HG02642 (cell line): Measurements from ENCODE around the gene NT5M.
"Not testable (repeated sequence)": the region's sequence is repeated elsewhere in the genome, so short reads cannot be mapped to it uniquely, and the experiment has no call there.

ENCODE experiments used
- ATAC-seq: cut with Tn5 transposase; IDR thresholded peaks from one replicate; pipeline ENCODE4 v1.9.1; 2021; ENCODE audit warnings: mild to moderate bottlenecking; ENCODE audit not compliant: unreplicated experiment, poor library complexity

NT5M gene

DNA sequence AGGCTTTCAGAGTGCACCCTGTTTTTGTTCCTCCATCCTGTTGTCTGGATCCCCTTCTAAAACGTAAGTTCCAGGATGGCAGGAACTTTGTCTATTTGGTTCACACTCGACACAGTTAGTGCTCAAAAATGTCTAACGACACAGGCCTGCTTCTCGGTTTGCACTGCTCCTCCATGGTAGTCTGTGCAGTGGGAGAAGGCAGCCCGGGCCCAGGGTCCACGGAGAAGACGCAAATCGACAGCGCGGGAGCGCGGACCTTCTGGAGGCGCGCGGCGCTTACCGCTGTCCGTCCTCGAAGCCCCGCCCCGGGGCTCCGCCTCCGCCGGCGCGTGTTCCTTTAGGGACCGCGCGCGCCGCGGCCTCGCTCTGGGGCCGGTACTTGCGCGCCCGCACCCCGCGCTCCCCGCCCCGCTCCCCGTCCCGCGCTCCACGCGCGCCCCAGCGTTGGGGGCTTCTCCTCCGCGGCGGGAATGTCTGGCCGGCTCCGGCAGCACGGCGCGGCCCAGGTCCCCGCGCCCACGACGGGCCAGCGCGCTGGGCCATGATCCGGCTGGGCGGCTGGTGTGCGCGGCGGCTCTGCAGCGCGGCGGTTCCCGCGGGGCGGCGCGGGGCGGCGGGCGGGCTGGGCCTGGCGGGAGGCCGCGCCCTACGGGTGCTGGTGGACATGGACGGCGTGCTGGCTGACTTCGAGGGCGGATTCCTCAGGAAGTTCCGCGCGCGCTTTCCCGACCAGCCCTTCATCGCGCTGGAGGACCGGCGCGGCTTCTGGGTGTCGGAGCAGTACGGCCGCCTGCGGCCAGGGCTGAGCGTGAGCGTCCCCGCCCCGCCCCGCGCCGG lies at the start of gene NT5M:
Gene NT5M, plus strand, starts transcription at position 364 of the 837 bp plus-strand sequence. Its CDS starts 178 bp downstream, at position 542.
- peak; percentile 65 for ATAC-seq

DNA sequence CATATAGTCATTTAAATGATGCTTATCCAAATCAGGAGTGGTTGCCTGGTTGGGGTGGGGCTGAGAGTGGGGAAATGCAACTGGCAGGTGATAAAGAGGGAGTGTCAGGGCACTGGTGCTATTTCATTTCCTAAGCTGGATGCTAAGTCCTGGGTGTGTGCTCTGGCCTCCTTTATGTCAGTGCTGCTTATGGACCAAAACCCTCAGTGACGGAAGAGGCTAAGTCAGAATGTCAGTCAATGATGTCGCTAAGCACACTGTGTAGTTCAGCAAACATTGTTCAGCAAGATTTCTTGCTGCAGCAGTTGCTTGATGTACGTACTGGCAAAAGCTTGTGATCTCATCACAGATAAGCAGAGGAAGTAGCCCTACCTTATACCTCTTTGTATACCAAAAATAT lies 49.8 kb upstream of the NT5M start:
- no peak for ATAC-seq

DNA sequence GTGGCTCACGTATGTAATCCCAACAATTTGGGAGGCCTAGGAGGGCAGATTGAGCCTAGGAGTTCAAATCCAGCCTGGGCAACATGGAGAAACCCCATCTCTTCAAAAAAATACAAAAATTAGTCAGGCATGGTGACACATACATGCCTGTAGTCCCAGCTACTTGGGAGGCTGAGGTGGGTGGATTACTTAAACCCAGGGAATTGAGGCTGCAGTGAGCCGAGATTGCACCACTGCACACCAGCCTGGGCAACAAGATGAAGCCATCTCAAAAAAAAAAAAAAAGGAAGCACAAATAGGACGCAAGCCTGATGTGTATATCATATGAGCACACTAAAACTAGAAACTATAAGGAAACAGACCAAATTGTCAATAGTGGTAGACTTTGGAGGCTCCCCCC lies 49.1 kb upstream of the NT5M start:
- ATAC-seq: no peak

DNA sequence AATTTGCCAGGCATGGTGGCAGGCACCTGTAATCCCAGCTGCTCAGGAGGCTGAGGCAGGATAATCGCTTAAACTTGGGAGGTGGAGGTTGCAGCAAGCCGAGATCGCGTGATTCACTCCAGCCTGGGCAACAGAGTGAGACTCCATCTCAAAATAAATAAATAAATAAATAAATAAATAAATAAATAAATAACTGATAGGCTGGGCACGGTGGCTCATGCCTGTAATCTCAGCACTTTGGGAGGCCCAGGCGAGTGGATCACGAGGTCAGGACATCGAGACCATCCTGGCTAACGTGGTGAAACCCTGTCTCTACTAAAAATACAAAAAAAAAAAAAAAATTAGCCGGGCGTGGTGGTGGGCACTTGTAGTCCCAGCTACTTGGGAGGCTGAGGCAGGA lies 47.5 kb upstream of the NT5M start:
- ATAC-seq: not testable (repeated sequence)

DNA sequence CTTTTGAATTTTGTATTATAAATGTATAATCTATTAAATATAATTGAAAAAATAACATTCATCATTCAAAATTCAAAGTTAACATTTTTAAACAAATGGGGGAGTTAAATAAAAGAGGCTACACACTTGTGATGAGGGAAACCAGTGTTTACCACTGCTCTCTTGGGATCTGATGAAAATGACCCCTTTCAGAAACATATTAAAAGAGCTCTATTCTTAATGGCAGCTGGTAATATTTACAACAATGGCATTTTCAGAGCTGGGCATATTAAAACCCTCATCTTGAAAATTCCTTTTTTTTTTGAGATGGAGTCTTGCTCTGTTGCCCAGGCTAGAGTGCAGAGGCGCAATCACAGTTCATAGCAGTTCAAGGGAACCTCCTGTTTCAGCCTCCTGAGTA lies 46.9 kb upstream of the NT5M start:
- no peak for ATAC-seq

DNA sequence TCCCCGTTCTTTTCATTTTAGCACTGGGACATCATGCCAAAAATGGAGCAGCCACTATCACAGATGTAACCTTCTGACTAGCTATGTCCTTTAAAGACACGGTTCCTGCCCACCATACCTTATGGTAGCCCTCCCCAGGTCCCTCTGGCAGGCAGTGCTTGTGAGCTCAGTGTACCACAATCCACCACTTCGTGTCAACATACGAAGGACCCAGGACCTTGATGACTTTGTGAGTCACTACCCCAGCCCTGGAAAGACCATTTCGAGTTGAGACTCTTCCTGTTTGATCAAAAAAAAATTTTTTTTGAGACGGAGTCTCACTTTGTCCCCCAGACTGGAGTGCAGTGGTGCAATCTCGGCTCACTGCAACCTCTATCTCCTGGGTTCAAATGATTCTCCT lies 45.2 kb upstream of the NT5M start:
- no peak for ATAC-seq

DNA sequence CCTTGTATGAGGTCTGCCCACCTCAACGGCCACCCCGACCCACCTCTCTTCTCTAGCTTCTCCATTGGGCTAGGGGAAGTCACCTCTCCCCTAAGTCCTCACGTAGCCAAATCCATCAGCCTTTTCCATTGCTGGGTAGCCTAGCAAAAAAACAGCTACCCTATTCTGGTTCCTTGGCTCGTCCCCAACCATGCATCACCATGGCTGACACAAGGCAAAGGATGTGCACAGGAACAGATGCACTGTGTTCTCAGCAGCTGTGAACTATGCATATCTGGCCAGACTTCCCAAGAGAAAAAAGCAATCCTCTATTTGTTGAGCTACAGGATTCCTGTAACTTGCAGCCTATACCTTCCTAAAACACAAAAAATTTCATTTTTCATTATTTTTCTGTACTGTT lies 44.2 kb upstream of the NT5M start:
- no peak for ATAC-seq

DNA sequence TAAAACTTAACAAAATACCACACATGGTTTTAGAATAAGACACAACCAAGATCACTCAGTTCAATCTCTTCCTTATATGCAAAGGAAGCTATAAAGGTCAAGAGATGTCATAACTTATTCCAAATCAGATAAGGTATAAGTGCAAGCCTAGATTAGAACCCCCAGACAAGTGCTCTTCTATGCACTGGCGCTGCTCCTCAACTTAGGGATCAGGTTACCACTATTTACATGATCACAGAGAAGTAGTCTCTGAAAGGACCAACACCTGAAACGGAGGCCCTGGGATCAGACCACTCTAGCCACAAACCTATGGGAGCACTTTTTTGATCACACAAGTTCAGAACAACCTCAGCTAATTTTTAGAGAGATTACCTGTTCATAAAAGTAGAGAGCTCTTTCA lies 38.7 kb upstream of the NT5M start:
- ATAC-seq: no peak

DNA sequence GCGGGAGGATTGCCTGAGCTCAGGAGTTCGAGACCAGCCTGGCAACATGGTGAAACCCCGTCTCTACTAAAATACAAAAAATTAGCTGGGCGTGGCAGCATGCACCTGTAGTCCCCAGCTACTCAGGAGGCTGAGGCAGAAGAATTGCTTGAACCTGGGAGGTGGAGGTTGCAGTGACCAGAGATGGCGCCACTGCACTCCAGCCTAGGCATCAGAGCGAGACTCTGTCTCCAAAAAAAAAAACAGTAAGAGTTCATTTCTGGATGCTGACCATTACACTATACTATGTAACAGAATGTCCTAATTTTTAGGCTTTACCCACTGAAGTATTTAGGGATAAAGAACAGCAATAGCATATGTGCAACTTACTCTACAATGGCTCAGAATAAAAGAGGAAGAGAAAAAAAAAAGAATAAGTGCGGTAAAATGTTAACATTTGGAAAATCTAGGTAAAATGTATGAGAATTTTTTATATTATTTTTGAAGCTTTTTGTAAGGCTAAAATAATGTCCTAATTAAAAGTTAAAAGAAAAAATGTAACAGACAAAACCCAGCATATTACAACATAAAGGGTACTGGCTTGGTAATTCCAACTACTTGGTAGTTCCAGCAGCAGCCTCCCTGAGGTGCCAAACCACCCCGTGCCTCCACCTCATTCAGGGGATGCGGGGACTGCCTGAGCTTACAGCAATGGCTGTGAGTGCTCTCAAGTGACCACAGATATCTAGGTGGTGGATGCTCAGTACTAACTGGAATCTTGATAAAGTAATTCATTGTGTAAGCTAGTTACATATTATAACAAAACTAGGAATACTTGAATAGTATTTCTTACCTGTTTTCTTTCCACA lies 33.0 kb upstream of the NT5M start:
- ATAC-seq: no peak

DNA sequence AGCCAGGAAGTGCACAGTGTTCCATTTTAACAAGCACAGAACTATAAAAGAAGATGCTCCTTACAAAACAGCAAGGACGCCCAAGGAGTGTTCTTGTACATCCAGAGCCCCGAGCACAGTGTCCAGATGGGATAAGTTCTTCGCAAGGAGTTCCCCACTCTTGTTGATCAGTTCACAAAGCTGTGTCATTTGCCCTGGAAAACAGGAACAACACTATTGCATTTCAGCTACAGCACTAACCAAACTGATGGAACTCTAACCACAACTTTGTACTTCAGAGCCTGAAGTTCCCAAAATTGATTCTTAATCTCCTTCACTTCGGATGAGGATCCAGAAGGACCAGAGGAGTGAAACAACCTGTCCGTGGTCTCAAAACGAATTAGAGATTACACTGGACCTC lies 27.2 kb upstream of the NT5M start:
- ATAC-seq: no peak

DNA sequence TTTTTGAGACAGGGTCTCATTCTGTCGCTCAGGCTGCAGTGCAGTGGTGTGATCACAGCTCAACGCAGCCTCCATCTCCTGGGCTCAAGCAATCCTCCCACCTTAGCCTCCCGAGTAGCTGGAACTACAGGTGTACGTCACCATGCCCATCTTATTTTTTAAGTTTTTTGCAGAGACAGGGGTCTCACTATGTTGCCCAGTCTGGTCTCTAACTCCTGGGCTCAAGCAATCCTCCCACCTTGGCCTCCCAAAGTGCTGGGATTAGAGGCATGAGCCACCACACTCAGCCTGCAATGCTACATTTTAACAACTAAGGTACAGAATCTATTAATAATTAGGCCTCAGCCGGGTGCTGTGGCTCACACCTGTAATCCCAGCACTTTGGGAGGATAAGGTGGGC lies 25.7 kb upstream of the NT5M start:
- ATAC-seq: not testable (repeated sequence)

DNA sequence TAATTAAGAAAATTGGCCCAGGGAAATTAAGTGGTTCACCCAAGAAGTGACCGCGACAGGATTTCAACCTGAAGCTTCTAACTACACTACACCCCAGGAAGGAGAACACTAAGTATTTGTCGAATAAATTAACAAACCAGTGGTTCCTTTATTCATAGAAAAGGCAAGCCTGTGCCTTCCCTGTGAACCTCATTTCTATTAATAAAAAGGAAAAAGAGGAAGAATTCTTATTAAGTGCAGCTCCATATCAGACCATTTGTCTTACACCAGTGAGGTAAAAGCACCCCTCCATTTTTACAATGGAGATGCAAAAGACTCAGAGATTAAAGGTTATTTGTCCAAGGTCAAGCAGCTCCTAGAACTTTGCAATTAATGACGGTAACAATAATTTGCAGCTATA lies 23.9 kb upstream of the NT5M start:
- ATAC-seq: no peak

DNA sequence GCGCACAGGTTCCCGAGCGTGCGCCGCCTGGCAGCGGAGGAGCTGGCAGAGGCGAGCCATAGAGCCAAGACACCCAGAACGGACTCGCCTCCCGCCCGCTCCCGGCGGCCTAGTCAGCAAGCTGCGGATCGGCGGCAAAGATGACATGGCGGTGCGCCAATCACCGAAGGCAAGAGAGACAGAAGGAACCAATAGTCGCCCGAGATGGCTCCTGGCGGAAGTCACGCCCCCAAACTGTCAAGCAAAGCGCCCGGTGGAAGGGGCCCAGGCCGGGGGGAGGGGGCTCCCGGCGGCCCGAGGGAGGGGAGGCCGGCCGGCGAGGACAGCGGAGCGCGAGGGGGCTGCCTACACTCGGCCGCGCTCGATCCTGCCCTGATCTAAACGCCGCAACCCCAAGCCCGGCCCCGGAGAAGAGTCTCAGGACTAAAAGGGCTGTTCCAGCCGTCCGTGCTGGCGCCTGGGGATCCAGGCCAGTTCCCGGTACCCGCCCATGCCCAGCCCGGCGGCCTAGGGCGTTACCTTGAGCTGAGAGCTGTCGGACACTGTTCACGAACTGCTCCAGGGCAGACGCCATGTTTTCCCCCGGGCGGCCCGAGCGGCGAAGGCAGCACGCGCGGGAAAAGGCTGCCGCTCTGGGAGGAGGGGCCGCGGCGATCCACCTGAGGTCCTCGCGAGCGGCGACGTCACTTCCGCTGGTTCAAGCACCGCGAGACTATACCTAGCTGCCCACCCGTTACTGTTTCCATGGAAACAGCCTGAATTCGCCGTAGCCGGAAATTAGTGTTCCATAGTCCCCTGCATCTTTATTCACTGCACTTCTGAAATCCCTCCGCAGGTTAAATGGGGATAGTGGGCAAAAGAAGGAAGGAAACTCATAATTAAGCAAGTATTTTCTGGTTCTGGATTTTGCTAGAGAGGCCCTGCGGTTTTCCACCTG lies 22.3 kb upstream of the NT5M start, which contains the start of gene COPS3:
Gene COPS3, minus strand, starts transcription at position 634 of the 937 bp plus-strand sequence. Its CDS starts 60 bp downstream, at position 574.
- ATAC-seq: peak; percentile 90

DNA sequence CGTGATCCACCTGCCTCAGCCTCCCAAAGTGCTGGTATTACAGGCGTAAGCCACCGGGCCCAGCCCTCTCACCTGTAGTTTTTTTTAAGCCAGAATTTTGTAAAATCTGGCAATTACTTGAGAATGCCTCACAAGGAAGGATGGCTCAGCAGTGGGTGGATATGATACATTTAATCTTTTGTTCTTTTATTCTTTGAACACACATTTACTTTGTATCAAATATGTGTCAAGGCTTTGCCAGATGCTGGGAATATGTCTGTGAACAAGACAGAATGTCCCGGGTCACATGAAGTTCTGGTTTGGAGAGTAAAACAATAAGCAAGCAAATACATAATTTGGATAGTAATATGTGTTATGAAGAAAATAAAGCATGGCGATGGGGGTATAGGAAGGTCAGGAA lies 17.2 kb upstream of the NT5M start:
- ATAC-seq: no peak

DNA sequence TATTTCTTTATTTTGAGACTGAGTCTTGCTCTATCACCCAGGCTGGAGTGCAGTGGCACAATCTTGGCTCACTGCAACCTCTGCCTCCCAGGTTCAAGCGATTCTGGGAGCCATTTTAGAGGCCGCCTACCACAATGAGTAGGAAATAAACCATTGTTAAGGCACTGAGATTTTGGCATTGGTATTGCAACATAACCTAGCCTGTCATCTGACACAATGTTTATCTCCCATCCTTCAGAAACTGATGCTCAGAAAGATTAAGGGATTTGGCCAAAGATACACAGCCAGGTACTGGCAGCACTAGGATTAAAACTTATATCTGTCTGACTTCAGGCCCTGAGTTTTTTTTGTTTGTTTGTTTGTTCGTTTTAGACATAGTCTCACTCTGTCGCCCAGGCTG lies 14.1 kb upstream of the NT5M start:
- ATAC-seq: no peak

DNA sequence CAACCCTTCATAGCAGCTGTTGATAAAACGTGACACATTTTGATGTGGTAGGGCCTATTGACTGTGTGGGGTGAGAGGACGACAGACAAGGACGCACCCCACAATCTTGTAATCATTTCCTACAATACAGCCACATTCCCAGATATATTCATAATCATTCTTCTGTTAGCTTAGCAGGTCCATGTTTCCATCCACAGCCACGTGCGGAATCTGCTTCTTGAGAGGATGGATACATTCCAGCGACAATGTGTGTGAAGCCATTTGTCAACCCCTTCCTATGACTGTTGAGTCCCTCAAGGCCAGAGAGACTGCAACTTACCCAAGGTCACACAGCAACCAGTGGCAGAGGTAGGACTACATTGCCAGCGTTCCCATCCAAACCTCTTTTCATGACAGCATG lies 13.5 kb upstream of the NT5M start:
- ATAC-seq: no peak

DNA sequence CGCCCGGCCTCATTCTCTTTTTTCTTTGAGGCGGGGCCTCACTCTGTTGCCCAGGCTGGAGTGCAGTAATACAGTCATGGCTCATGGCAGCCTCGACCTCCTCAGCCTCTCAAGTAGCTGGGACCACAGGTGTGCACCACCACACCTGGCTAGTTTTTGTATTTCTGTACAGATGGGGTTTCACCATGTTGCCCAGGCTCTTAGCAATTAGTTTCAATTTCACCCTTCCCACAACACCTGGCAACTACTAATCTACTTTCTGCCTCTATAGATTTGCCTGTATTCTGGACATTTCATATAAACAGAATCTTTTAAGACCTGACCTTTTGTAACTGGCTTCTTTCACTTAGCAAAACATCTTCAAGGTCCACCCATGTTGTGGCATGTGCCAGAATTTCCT lies 8.0 kb upstream of the NT5M start:
- ATAC-seq: no peak

DNA sequence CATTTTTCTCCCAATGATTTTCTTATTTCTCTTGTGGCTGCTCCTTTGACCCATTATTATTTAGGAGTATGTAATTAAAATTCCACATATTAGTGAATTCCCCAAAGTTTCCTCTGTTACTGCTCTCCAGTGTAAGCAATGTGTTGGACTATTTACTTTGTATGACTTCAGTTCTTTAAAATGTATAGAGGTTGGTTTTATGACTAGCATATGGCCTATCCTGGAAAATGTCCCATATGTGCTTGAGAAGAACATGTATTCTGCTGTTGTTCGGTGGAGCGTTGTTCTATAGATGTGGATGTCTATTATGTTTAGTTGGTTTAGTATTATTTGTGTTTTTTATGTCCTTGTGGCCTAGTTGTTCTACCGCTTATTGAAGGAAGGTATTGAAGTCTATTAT lies 6.0 kb upstream of the NT5M start:
- no peak for ATAC-seq

DNA sequence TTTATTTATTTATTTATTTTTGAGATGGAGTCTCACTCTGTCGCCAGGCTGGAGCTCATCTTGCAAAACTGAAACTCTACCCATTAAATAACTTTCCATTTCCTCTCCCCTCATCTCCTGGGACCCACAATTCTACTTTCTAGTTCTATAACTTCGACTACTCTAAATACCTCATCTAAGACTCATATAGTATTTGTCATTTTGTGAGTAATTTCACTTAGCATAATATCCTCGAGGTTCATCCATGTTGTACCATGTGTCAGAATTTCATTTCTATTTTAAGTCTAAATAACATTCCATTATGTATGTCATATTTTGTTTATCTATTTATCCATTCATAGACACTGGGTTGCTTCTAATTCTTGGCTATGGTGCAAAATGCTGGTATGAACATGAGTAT lies 5.1 kb upstream of the NT5M start:
- no peak for ATAC-seq
